Colonic mucosa (tissue), 4 donors: ENCODE results near the gene ARHGEF4. TPM values are rescaled to one million over a fixed set of nuclear protein-coding genes. Genes with fewer than 3 reads are reported as not detected.

Source experiments
- DNase-seq: peaks from one replicate; pipeline ENCODE4 v3.0.0-alpha.2; 2020
- H3K27ac ChIP-seq: fragments of 200-600 bp; one replicate; pipeline ENCODE4 v1.8.0; 2021
- H3K27me3 ChIP-seq: fragments of 200-600 bp; one replicate; pipeline ENCODE4 v1.8.0; 2021
- H3K36me3 ChIP-seq: fragments of 200-600 bp; one replicate; pipeline ENCODE4 v1.8.0; 2021
- H3K4me1 ChIP-seq: fragments of 200-600 bp; one replicate; pipeline ENCODE4 v1.8.0; 2021; ENCODE audit warnings: mild to moderate bottlenecking
- H3K4me3 ChIP-seq: fragments of 200-600 bp; one replicate; pipeline ENCODE4 v1.8.0; 2021
- H3K9ac ChIP-seq, 2 donors: one replicate each; pipeline ENCODE4 v1.7.0; 2013; ENCODE audit warnings: control low read depth in 2 of 2, low read depth in 2 of 2, low read length in 2 of 2
- H3K9me3 ChIP-seq: fragments of 200-600 bp; one replicate; pipeline ENCODE4 v1.8.0; 2021
- intact Hi-C: fragments of 100-400 bp; cut with DNase I; formaldehyde crosslinking; loops from one replicate; pipeline ENCODE4 v1.14.1; 2022
- total RNA-seq, 2 donors: library from RNA; stranded (reverse); fragmentation: NEBNext Ultra II Directional in 1 of 2; extraction: Animal tissue kit (Norgen Biotek cat#: 25700) in 1 of 2; gene quantifications; one replicate each; pipeline ENCODE4 v1.2.1, GENCODE V29; 2021
- TF ChIP-seq, protein P1 (sequence below): fragments of 200-600 bp; IDR thresholded peaks from one replicate; pipeline ENCODE4 v1.8.0; 2022; ENCODE audit warnings: antibody characterized with exemption, mild to moderate bottlenecking
- donor health status: healthy.
- donor health status: DM: no; HTN: no; CAD: no.
- donor health status: DM: no; HTN: no; CAD: no.

The ARHGEF4 gene
- total RNA-seq, 2 donors from 2014 or later, result 1.6 to 2.6 TPM

GRCh38 chr2:130928385-130928784 is 91.7 kb downstream of the ARHGEF4 start:
- Histone ChIP-seq H3K36me3 (no peaks in the 10 kb centered on the region), H3K9ac (no peak overlapping the region), H3K4me3 (no peak overlapping the region), H3K9me3 (no peaks in the 10 kb centered on the region), H3K27me3 (no peaks in the 10 kb centered on the region), H3K27ac (no peak overlapping the region), H3K4me1 (no peaks in the 10 kb centered on the region)
- no peak for DNase-seq
- intact Hi-C loops, result no loop called here
- TF ChIP-seq, protein P1, sequence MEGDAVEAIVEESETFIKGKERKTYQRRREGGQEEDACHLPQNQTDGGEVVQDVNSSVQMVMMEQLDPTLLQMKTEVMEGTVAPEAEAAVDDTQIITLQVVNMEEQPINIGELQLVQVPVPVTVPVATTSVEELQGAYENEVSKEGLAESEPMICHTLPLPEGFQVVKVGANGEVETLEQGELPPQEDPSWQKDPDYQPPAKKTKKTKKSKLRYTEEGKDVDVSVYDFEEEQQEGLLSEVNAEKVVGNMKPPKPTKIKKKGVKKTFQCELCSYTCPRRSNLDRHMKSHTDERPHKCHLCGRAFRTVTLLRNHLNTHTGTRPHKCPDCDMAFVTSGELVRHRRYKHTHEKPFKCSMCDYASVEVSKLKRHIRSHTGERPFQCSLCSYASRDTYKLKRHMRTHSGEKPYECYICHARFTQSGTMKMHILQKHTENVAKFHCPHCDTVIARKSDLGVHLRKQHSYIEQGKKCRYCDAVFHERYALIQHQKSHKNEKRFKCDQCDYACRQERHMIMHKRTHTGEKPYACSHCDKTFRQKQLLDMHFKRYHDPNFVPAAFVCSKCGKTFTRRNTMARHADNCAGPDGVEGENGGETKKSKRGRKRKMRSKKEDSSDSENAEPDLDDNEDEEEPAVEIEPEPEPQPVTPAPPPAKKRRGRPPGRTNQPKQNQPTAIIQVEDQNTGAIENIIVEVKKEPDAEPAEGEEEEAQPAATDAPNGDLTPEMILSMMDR, result no peak

DNA sequence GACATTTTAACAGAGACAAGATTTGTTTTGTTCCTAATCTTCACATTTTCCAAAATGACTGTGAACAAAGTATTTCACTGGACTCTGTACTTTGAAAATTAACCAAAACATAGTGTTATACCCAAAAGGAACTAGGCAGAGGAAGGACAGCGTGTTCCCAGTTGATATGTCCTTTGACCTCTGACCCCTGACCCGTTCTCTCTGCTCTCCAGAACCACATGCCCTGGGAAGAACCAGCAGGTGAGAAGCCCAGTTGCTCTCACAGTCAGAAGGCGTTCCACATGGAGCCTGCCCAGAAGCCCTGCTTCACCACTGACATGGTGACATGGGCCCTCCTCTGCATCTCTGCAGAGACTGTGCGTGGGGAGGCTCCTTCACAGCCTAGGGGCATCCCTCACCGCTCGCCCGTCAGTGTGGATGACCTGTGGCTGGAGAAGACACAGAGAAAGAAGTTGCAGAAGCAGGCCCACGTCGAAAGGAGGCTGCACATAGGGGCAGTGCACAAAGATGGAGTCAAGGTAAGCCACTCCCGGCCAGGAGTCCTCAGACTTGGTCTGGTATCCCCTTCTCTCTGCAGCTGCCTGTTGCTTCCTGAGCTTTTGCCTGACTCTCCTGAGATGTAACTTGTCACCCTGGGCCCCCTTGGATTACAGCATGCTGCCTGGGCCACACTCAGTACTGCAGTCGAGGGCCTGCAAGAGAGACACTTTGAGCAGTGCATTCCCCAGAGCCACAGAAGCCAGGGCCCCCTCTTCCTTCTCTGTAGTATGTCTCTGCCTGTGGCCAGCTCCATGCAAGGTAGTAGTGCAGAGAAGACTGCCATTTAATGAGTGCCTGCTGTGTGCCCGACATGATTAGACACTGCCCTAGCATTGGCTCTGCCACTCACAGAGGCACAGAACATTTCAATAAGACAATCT is 94.3 kb downstream of the ARHGEF4 start:
- Histone ChIP-seq H3K27me3 (no peaks in the 10 kb centered on the region), H3K4me3 (no peak overlapping the region), H3K9ac (no peak overlapping the region), H3K9me3 (no peaks in the 10 kb centered on the region), H3K27ac (no peak overlapping the region), H3K4me1 (no peaks in the 10 kb centered on the region), H3K36me3 (no peaks in the 10 kb centered on the region)
- TF ChIP-seq, protein P1, result no peak
- DNase-seq, result no peak
- intact Hi-C loops, result no loop called here

DNA sequence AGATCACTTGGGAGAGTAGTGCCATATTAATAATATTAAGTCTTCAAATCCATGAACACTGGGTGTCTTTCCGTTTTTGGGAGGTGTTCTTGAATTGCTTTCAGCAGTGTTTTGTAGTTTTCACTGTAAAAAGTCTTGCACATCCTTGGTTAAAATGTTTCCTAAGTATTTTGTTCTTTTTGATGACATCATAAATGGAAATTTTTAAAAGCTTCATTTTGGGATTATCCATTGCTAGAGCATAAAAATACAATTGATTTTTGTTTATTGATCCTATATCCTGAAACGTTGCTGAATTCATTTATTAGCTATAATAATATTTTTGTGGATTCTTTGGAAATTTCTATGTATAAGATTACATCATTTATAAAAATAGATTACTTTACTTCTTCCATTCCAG is 96.8 kb downstream of the ARHGEF4 start:
- TF ChIP-seq, protein P1, result no peak
- no peaks in the 10 kb centered on the region for H3K36me3 ChIP-seq
- H3K9ac ChIP-seq, result no peak overlapping the region
- H3K27me3 ChIP-seq, result no peaks in the 10 kb centered on the region
- H3K9me3 ChIP-seq, result no peaks in the 10 kb centered on the region
- DNase-seq, result no peak
- H3K4me3 ChIP-seq, result no peak overlapping the region
- no peaks in the 10 kb centered on the region for H3K4me1 ChIP-seq
- intact Hi-C loops, result no loop called here
- H3K27ac ChIP-seq, result no peak overlapping the region

GRCh38 chr2:130936451-130936850 is 99.7 kb downstream of the ARHGEF4 start:
- intact Hi-C loops, result no loop called here
- Histone ChIP-seq H3K27ac (no peak overlapping the region), H3K4me1 (no peaks in the 10 kb centered on the region), H3K9ac (no peak overlapping the region), H3K9me3 (no peaks in the 10 kb centered on the region), H3K36me3 (no peaks in the 10 kb centered on the region), H3K27me3 (no peaks in the 10 kb centered on the region), H3K4me3 (no peak overlapping the region)
- no peak for DNase-seq
- TF ChIP-seq, protein P1, result no peak

GRCh38 chr2:130947967-130948366 is 111.3 kb downstream of the ARHGEF4 start:
- TF ChIP-seq, protein P1, result no peak
- DNase-seq, result no peak
- no peaks in the 10 kb centered on the region for H3K27me3 ChIP-seq

More at GRCh38 chr2:130947967-130948366, 111.3 kb downstream of the ARHGEF4 start:
- Histone ChIP-seq H3K4me1 (no peaks in the 10 kb centered on the region), H3K9me3 (no peaks in the 10 kb centered on the region), H3K27ac (no peak overlapping the region), H3K9ac (no peak overlapping the region), H3K4me3 (no peak overlapping the region), H3K36me3 (no peaks in the 10 kb centered on the region)
- intact Hi-C loops, result no loop called here
